Neural progenitor cell (in vitro differentiated cells): ENCODE results near the gene CEP350. TPM values are rescaled to one million over a fixed set of nuclear protein-coding genes. Genes with fewer than 3 reads are reported as not detected.

Source experiments
- DNase-seq: peaks from one replicate; pipeline ENCODE4 v3.0.0-alpha.2; 2016; ENCODE audit warnings: low spot score
- H2AFZ ChIP-seq: fragments of 200-600 bp; sonication (generic); replicated peaks from 2 replicates; pipeline ENCODE4 v1.6.1; 2016; ENCODE audit warnings: antibody characterized with exemption
- H3F3A ChIP-seq: fragments of 200-600 bp; sonication (generic); 2 replicates; pipeline ENCODE4 v1.6.1; 2016; ENCODE audit warnings: antibody characterized with exemption, low read depth
- H3K27ac ChIP-seq: fragments of 200-600 bp; sonication (generic); 2 replicates; pipeline ENCODE4 v1.5.1; 2016; ENCODE audit warnings: mild to moderate bottlenecking
- H3K27me3 ChIP-seq: fragments of 200-600 bp; sonication (generic); 2 replicates; pipeline ENCODE4 v1.6.1; 2016; ENCODE audit warnings: mild to moderate bottlenecking, moderate library complexity
- H3K36me3 ChIP-seq: fragments of 200-600 bp; sonication (generic); 2 replicates; pipeline ENCODE4 v1.5.1; 2016
- H3K4me1 ChIP-seq: fragments of 200-600 bp; sonication (generic); 2 replicates; pipeline ENCODE4 v1.6.1; 2016; ENCODE audit warnings: mixed run types
- H3K4me2 ChIP-seq: fragments of 200-600 bp; sonication (generic); 2 replicates; pipeline ENCODE4 v1.6.1; 2016
- H3K4me3 ChIP-seq: fragments of 200-600 bp; sonication (generic); 2 replicates; pipeline ENCODE4 v1.5.1; 2016
- H3K79me2 ChIP-seq: fragments of 200-600 bp; sonication (generic); 2 replicates; pipeline ENCODE4 v1.6.1; 2016; ENCODE audit warnings: low read depth
- H3K9ac ChIP-seq: fragments of 200-600 bp; sonication (generic); 2 replicates; pipeline ENCODE4 v1.6.1; 2016
- H3K9me3 ChIP-seq: fragments of 200-600 bp; sonication (generic); 2 replicates; pipeline ENCODE4 v1.5.1; 2016; ENCODE audit warnings: low read depth
- H4K20me1 ChIP-seq: fragments of 200-600 bp; sonication (generic); 2 replicates; pipeline ENCODE4 v1.6.1; 2016; ENCODE audit warnings: low read depth
- H3K27ac Mint-ChIP-seq: 3 replicates; pipeline ENCODE4 v1.8.0; 2021; ENCODE audit warnings: mixed read lengths
- H3K27me3 Mint-ChIP-seq: 2 replicates; pipeline ENCODE4 v1.8.0; 2022; ENCODE audit warnings: low read depth, mild to moderate bottlenecking, inconsistent platforms, moderate library complexity, mixed read lengths; ENCODE audit not compliant: insufficient read depth
- H3K36me3 Mint-ChIP-seq: 3 replicates; pipeline ENCODE4 v1.8.0; 2021; ENCODE audit warnings: mixed read lengths
- H3K4me1 Mint-ChIP-seq: 3 replicates; pipeline ENCODE4 v1.8.0; 2021; ENCODE audit warnings: mixed read lengths
- H3K4me3 Mint-ChIP-seq: 3 replicates; pipeline ENCODE4 v1.8.0; 2021; ENCODE audit warnings: mild to moderate bottlenecking, moderate library complexity, mixed read lengths
- H3K9me3 Mint-ChIP-seq: 3 replicates; pipeline ENCODE4 v1.8.0; 2020; ENCODE audit warnings: mixed read lengths
- CTCF ChIP-seq: fragments of 200-600 bp; sonication (generic); IDR thresholded peaks from 2 replicates; pipeline ENCODE4 v1.5.1; 2017; ENCODE audit warnings: antibody characterized with exemption, mild to moderate bottlenecking
- EZH2 ChIP-seq: fragments of 200-600 bp; sonication (generic); IDR thresholded peaks from 2 replicates; pipeline ENCODE4 v1.6.1; 2017; ENCODE audit warnings: antibody characterized with exemption, mild to moderate bottlenecking, moderate library complexity
- EZH2phosphoT487 ChIP-seq: fragments of 200-600 bp; sonication (generic); IDR thresholded peaks from 2 replicates; pipeline ENCODE4 v1.6.1; 2017; ENCODE audit warnings: antibody characterized with exemption
- total RNA-seq: library from RNA; depleted of rRNA; stranded (reverse); fragments of >200 nt; gene quantifications from 2 replicates; pipeline ENCODE4 v1.2.3, GENCODE V29; 2015; ENCODE audit warnings: low replicate concordance

Gene CEP350
- total RNA-seq, 1 donor from 2014 or later: 61.2 TPM

GRCh38 chr1:180112984-180113647, 158.5 kb downstream of the CEP350 start:
- no peaks in the 10 kb centered on the region for H3F3A ChIP-seq
- H3K36me3 ChIP-seq: no peaks in the 10 kb centered on the region
- no peak for DNase-seq
- no peaks in the 10 kb centered on the region for H3K4me1 ChIP-seq
- H2AFZ ChIP-seq: no peak overlapping the region
- H3K36me3 Mint-ChIP-seq: peaks cover 32% of the 10 kb centered on the region
- H3K4me3 ChIP-seq: no peak overlapping the region
- no peak overlapping the region for H3K27ac Mint-ChIP-seq
- no peaks in the 10 kb centered on the region for H3K27me3 Mint-ChIP-seq
- H3K4me3 Mint-ChIP-seq: no peak overlapping the region
- H4K20me1 ChIP-seq: no peaks in the 10 kb centered on the region
- no peaks in the 10 kb centered on the region for H3K4me1 Mint-ChIP-seq
- no peaks in the 10 kb centered on the region for H3K9me3 Mint-ChIP-seq
- no peaks in the 10 kb centered on the region for H3K79me2 ChIP-seq
- no peaks in the 10 kb centered on the region for H3K9me3 ChIP-seq
- H3K4me2 ChIP-seq: no peak overlapping the region
- no peak for TF ChIP-seq EZH2
- no peak for TF ChIP-seq EZH2phosphoT487
- TF ChIP-seq CTCF: no peak
- no peaks in the 10 kb centered on the region for H3K27me3 ChIP-seq
- no peak overlapping the region for H3K9ac ChIP-seq
- H3K27ac ChIP-seq: no peak overlapping the region

- H3K27ac ChIP-seq: no peak overlapping the region
- TF ChIP-seq EZH2 (no peak), CTCF (no peak), EZH2phosphoT487 (no peak)
- H3K9me3 ChIP-seq: no peaks in the 10 kb centered on the region
- H3K27me3 Mint-ChIP-seq: peaks cover 2% of the 10 kb centered on the region
- H3K9me3 Mint-ChIP-seq: no peaks in the 10 kb centered on the region
- H3K4me3 ChIP-seq: no peak overlapping the region
- no peaks in the 10 kb centered on the region for H3K4me1 ChIP-seq
- H3K79me2 ChIP-seq: no peaks in the 10 kb centered on the region
- H3K36me3 Mint-ChIP-seq: peaks cover 29% of the 10 kb centered on the region
- no peaks in the 10 kb centered on the region for H3F3A ChIP-seq
- no peak for DNase-seq
- no peaks in the 10 kb centered on the region for H3K4me1 Mint-ChIP-seq
- H3K27ac Mint-ChIP-seq: no peak overlapping the region
- H3K9ac ChIP-seq: no peak overlapping the region
- no peaks in the 10 kb centered on the region for H4K20me1 ChIP-seq
- H2AFZ ChIP-seq: no peak overlapping the region
- H3K4me2 ChIP-seq: no peak overlapping the region
- no peaks in the 10 kb centered on the region for H3K36me3 ChIP-seq
- H3K4me3 Mint-ChIP-seq: no peak overlapping the region
- H3K27me3 ChIP-seq: no peaks in the 10 kb centered on the region
Observed at GRCh38 chr1:180114396-180114945, 159.9 kb downstream of the CEP350 start.

- no peaks in the 10 kb centered on the region for H3K36me3 ChIP-seq
- no peaks in the 10 kb centered on the region for H4K20me1 ChIP-seq
- Mint-ChIP-seq H3K36me3 (peaks cover 15% of the 10 kb centered on the region), H3K27me3 (peaks cover 2% of the 10 kb centered on the region), H3K4me3 (no peak overlapping the region), H3K9me3 (no peaks in the 10 kb centered on the region), H3K27ac (no peak overlapping the region), H3K4me1 (no peaks in the 10 kb centered on the region)
- no peaks in the 10 kb centered on the region for H3K9me3 ChIP-seq
- H3K27me3 ChIP-seq: no peaks in the 10 kb centered on the region
- no peaks in the 10 kb centered on the region for H3F3A ChIP-seq
- no peak overlapping the region for H3K9ac ChIP-seq
- no peaks in the 10 kb centered on the region for H3K79me2 ChIP-seq
- H3K4me1 ChIP-seq: no peaks in the 10 kb centered on the region
- no peak for TF ChIP-seq EZH2phosphoT487
- no peak overlapping the region for H3K4me2 ChIP-seq
- DNase-seq: no peak
- H2AFZ ChIP-seq: no peak overlapping the region
- H3K4me3 ChIP-seq: no peak overlapping the region
- no peak overlapping the region for H3K27ac ChIP-seq
Observed at GRCh38 chr1:180116964-180117763, 162.6 kb downstream of the CEP350 start.
